ENCODE data around the gene NKIRAS1. TPM values are rescaled to one million over a fixed set of nuclear protein-coding genes. Genes with fewer than 3 reads are reported as not detected.

The NKIRAS1 gene
- total RNA-seq, 1 experiment from 2014 or later, result 12.0 TPM

DNA sequence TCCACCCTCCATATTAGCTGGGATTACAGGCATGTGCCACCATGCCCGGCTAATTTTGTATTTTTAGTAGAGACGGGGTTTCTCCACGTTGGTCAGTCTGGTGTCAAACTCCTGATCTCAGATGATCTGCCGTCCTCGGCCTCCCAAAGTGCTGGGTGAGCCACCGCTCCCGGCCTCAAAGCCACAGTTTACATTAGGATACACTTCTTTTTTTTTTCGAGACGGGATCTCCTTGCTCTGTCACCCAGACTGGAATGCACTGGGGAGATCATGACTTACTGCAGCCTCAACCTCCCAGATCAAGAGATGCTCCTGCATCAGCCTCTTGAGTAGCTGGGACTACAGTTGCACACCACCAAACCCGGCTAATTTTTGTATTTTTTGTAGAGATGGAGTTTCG is 25.8 kb upstream of the NKIRAS1 start:
- BruUV-seq (replicated peaks), result no TSS peak
- Histone ChIP-seq H4K20me1 (ENCODE audit: insufficient read depth) (no peaks in the 10 kb centered on the region), H3K4me1 (ENCODE audit: control insufficient read depth in 1 of 2, insufficient read depth in 2 of 2, low read length in 2 of 2) (peaks cover 18 to 24% of the 10 kb centered on the region in 2 experiments), H3K36me3 (ENCODE audit: control insufficient read depth in 1 of 2, insufficient read depth in 2 of 2, low read length in 2 of 2) (no peaks in the 10 kb centered on the region), H3K4me3 (replicated peaks in 1 of 2; ENCODE audit: low read depth in 1 of 2, low read length in 2 of 2) (no peak overlapping the region), H3K4me2 (ENCODE audit: low read length) (no peak overlapping the region), H2AFZ (ENCODE audit: low read depth, low read length, poor library complexity, severe bottlenecking) (no peak overlapping the region), H3K9me3 (ENCODE audit: control insufficient read depth in 1 of 2, insufficient read depth in 1 of 2, low read depth in 1 of 2, low read length in 2 of 2) (no peaks in the 10 kb centered on the region), H3K27me3 (ENCODE audit: insufficient read depth, low read length) (no peaks in the 10 kb centered on the region), H3K9me2 (ENCODE audit: insufficient read depth) (no peaks in the 10 kb centered on the region), H3K79me2 (ENCODE audit: insufficient read depth, low read length) (peaks cover 14% of the 10 kb centered on the region), H3K27ac (ENCODE audit: low read depth, low read length) (no peak overlapping the region), H3K9ac (ENCODE audit: low read length) (no peak overlapping the region)
- intact Hi-C loops (cut with micrococcal nuclease), result no loop called here
- DNase-seq (ENCODE audit: low read depth, low spot score) (no peak), ATAC-seq (no peak)
- ChIA-PET RAD21 (ENCODE audit: low non-redundant PET in 1 of 2, low total read pairs in 2 of 2, uncharacterized antibody in 2 of 2, unreplicated experiment in 2 of 2) (no interaction called here), CTCF (no interaction called here), POLR2A (no interaction called here)
- TF ChIP-seq SRF (IDR thresholded peaks at IDR 0.05; ENCODE audit: low read depth) (no peak), FOSL1 (IDR thresholded peaks at IDR 0.05; ENCODE audit: low read depth) (no peak)

DNA sequence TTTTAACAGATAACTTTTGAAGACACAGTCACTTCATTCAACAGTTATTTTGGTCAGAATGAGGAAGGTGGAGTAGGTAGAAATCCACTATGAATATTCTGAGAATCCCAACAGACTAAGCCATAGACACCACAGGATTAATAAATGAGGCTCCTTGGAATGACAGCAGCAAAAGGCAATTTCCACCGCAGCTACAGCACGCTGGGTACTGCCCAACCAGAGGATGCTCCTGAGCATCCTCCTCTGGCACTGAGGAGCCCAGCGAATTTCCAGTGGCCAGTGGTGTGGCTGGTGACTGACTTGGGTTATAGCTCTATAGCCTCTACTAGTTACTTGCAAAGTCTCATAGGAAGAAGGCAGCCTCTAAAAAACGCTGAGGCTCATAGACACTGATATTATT is 24.6 kb upstream of the NKIRAS1 start:
- Histone ChIP-seq H2AFZ (ENCODE audit: low read depth, low read length, poor library complexity, severe bottlenecking) (no peak overlapping the region), H3K36me3 (ENCODE audit: control insufficient read depth in 1 of 2, insufficient read depth in 2 of 2, low read length in 2 of 2) (no peaks in the 10 kb centered on the region), H3K79me2 (ENCODE audit: insufficient read depth, low read length) (peaks cover 3% of the 10 kb centered on the region), H3K4me1 (ENCODE audit: control insufficient read depth in 1 of 2, insufficient read depth in 2 of 2, low read length in 2 of 2) (peaks cover 8 to 13% of the 10 kb centered on the region in 2 experiments), H3K27me3 (ENCODE audit: insufficient read depth, low read length) (no peaks in the 10 kb centered on the region), H3K9me2 (ENCODE audit: insufficient read depth) (no peaks in the 10 kb centered on the region), H3K4me2 (ENCODE audit: low read length) (no peak overlapping the region), H3K4me3 (replicated peaks in 1 of 2; ENCODE audit: low read depth in 1 of 2, low read length in 2 of 2) (no peak overlapping the region), H3K9ac (ENCODE audit: low read length) (no peak overlapping the region), H3K27ac (ENCODE audit: low read depth, low read length) (no peak overlapping the region), H4K20me1 (ENCODE audit: insufficient read depth) (no peaks in the 10 kb centered on the region), H3K9me3 (ENCODE audit: control insufficient read depth in 1 of 2, insufficient read depth in 1 of 2, low read depth in 1 of 2, low read length in 2 of 2) (no peaks in the 10 kb centered on the region)
- no peak for DNase-seq (ENCODE audit: low read depth, low spot score)
- ATAC-seq, result no peak
- ChIA-PET POLR2A (no interaction called here), RAD21 (ENCODE audit: low non-redundant PET in 1 of 2, low total read pairs in 2 of 2, uncharacterized antibody in 2 of 2, unreplicated experiment in 2 of 2) (no interaction called here), CTCF (no interaction called here)
- no TSS peak for BruUV-seq (replicated peaks)
- TF ChIP-seq ELF1 (IDR thresholded peaks at IDR 0.05; ENCODE audit: borderline replicate concordance, low read depth) (no peak), SIN3A (IDR thresholded peaks at IDR 0.05; ENCODE audit: low read depth) (no peak), SRF (IDR thresholded peaks at IDR 0.05; ENCODE audit: low read depth) (no peak), SP1 (IDR thresholded peaks at IDR 0.05; ENCODE audit: low read depth) (no peak), CEBPB (IDR thresholded peaks at IDR 0.05; ENCODE audit: low read depth) (no peak), ZFX (IDR thresholded peaks at IDR 0.05) (no peak)
- TF ChIP-seq, protein P1, sequence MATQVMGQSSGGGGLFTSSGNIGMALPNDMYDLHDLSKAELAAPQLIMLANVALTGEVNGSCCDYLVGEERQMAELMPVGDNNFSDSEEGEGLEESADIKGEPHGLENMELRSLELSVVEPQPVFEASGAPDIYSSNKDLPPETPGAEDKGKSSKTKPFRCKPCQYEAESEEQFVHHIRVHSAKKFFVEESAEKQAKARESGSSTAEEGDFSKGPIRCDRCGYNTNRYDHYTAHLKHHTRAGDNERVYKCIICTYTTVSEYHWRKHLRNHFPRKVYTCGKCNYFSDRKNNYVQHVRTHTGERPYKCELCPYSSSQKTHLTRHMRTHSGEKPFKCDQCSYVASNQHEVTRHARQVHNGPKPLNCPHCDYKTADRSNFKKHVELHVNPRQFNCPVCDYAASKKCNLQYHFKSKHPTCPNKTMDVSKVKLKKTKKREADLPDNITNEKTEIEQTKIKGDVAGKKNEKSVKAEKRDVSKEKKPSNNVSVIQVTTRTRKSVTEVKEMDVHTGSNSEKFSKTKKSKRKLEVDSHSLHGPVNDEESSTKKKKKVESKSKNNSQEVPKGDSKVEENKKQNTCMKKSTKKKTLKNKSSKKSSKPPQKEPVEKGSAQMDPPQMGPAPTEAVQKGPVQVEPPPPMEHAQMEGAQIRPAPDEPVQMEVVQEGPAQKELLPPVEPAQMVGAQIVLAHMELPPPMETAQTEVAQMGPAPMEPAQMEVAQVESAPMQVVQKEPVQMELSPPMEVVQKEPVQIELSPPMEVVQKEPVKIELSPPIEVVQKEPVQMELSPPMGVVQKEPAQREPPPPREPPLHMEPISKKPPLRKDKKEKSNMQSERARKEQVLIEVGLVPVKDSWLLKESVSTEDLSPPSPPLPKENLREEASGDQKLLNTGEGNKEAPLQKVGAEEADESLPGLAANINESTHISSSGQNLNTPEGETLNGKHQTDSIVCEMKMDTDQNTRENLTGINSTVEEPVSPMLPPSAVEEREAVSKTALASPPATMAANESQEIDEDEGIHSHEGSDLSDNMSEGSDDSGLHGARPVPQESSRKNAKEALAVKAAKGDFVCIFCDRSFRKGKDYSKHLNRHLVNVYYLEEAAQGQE (IDR thresholded peaks at IDR 0.05; ENCODE audit: low read depth), result no peak
- TF ChIP-seq, protein P2, sequence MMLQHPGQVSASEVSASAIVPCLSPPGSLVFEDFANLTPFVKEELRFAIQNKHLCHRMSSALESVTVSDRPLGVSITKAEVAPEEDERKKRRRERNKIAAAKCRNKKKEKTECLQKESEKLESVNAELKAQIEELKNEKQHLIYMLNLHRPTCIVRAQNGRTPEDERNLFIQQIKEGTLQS (IDR thresholded peaks at IDR 0.05), result no peak
- TF ChIP-seq, protein P3, sequence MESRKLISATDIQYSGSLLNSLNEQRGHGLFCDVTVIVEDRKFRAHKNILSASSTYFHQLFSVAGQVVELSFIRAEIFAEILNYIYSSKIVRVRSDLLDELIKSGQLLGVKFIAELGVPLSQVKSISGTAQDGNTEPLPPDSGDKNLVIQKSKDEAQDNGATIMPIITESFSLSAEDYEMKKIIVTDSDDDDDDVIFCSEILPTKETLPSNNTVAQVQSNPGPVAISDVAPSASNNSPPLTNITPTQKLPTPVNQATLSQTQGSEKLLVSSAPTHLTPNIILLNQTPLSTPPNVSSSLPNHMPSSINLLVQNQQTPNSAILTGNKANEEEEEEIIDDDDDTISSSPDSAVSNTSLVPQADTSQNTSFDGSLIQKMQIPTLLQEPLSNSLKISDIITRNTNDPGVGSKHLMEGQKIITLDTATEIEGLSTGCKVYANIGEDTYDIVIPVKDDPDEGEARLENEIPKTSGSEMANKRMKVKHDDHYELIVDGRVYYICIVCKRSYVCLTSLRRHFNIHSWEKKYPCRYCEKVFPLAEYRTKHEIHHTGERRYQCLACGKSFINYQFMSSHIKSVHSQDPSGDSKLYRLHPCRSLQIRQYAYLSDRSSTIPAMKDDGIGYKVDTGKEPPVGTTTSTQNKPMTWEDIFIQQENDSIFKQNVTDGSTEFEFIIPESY (IDR thresholded peaks at IDR 0.05; ENCODE audit: extremely low read depth, insufficient replicate concordance, low read length), result no peak
- intact Hi-C loops (cut with micrococcal nuclease), result no loop called here

Measured in HCT116 (cell line).